Central memory CD8-positive, alpha-beta T cell (primary cell): Measurements from ENCODE around the gene NRF1.
"Not testable (repeated sequence)": the region's sequence is repeated elsewhere in the genome, so short reads cannot be mapped to it uniquely, and the experiment has no call there.

Experiments used
- ATAC-seq: fragments of 150-1000 bp; cut with Tn5 transposase; replicated peaks from 2 replicates; pipeline ENCODE4 v1.10.0; 2022; ENCODE audit warnings: mild to moderate bottlenecking, moderate FRiP score, moderate number of reproducible peaks; ENCODE audit not compliant: poor library complexity, severe bottlenecking; ENCODE audit errors: extremely low read depth
- DNase-seq, 2 donors: peaks; one replicate each; pipeline ENCODE4 v3.0.0; 2021; ENCODE audit warnings: low spot score in 2 of 2
- H3K27ac Mint-ChIP-seq: one replicate; pipeline ENCODE4 v1.8.0; 2022; ENCODE audit warnings: low read depth, mild to moderate bottlenecking, moderate library complexity, mixed read lengths
- H3K27me3 Mint-ChIP-seq: one replicate; pipeline ENCODE4 v1.8.0; 2022; ENCODE audit warnings: mixed read lengths
- H3K36me3 Mint-ChIP-seq: one replicate; pipeline ENCODE4 v1.8.0; 2022; ENCODE audit warnings: mild to moderate bottlenecking, moderate library complexity, mixed read lengths; ENCODE audit not compliant: insufficient read depth
- H3K4me1 Mint-ChIP-seq: one replicate; pipeline ENCODE4 v1.8.0; 2022; ENCODE audit warnings: mixed read lengths
- H3K4me3 Mint-ChIP-seq: one replicate; pipeline ENCODE4 v1.8.0; 2022; ENCODE audit warnings: mild to moderate bottlenecking, moderate library complexity, mixed read lengths
- H3K9me3 Mint-ChIP-seq: one replicate; pipeline ENCODE4 v1.8.0; 2022; ENCODE audit warnings: mixed read lengths

Gene NRF1

DNA sequence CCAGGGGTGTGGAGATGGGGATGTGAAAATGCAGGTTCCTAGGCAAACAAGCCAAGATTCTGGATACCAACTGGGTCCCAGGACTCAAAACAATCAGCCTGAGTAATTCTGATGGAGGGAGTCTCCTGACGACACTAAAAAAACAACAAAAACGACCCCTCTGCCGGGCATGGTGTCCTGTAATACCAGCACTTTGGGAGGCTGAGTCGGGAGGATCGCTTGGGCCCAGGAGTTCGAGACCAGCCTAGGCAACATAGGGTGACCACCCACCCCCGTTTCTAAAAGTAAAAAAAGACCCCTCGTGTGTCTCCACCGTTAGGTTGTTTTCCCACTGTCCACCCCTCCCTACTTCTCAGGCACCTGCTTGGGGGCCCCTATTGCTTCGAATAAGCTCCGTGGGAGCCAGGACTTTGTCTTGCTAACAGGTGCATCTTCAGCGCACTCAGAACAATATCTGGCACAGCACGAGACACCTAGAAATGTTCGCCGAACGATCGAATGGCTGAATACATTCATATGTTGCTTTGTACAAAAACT lies 743 bp upstream of the NRF1 start:
- ATAC-seq (no peak), DNase-seq (no peak)
- Mint-ChIP-seq H3K27me3 (no peaks in the 10 kb centered on the region), H3K4me3 (peak overlapping the region; percentile 91), H3K36me3 (peaks cover 24% of the 10 kb centered on the region), H3K4me1 (peaks cover 59% of the 10 kb centered on the region), H3K27ac (peak overlapping the region; percentile 95), H3K9me3 (no peaks in the 10 kb centered on the region)

DNA sequence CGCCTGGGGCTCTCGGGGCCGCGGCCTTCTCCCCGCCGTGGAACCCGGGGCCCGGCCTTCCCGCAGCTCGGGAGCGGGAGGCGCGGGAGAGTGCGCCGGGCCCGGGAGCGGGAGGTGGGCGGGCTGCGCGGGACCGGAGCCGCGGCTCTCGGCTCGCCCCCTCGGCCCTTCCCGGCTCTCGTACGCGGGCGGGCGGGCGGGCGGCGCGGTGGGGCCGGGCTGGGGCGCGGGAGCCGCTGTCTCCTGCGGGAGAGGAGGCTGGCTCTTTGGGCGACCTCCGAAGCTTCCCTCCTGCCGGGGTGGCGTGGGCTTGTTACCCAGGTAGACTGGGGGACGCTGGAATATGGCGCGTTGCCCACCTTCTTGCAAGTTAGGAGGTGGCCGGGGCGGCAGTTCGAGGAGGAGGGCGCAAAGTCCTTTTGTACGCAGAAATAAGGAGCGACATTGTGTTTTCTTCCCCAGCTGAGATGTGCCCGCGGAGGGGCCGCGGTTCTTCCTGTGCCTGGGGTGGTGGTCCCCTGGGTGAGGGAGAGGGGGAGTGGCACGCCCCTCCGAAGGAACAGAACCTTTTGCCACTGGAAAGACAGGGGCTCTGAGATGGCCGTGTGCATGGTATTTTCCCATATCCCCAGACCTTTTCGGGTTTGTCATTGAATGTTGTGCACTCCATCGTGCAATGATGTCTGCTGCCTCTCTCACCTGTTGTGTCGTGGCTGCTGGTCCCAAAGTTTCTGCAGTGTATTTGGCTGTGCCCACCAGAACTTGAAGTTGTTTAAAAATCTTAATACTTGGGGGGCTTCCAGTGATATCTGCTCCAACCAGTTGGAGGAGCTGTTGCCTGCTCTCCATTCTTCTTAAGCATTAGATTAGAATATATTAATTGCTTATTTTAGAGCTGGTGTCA lies 844 bp downstream of the NRF1 start:
- Mint-ChIP-seq H3K9me3 (no peaks in the 10 kb centered on the region), H3K4me1 (peaks cover 59% of the 10 kb centered on the region), H3K27me3 (no peaks in the 10 kb centered on the region), H3K4me3 (peak overlapping the region; percentile 91), H3K27ac (peak overlapping the region; percentile 88), H3K36me3 (peaks cover 24% of the 10 kb centered on the region)
- ATAC-seq = peak; percentile 8
- DNase-seq = peak in 1 of 2 donors; percentile 14

DNA sequence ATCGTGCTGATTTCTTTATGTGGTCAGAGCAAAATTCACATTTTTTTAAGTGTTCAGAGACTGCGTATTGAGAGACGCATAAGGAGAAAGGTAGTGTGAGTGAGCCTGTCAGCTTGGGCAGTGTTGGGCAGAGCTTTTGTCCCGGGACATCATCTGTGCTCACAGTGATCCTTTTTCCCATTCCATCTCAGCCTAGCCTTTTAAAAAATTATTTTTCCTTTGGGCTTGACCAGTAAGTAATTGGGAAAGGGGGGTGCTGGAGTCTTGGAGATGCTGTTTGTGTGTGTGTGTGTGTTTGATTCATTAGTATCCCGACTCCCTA lies 1.5 kb downstream of the NRF1 start:
- DNase-seq (no peak), ATAC-seq (no peak)
- H3K27ac Mint-ChIP-seq = peak overlapping the region; percentile 88
- no peaks in the 10 kb centered on the region for H3K27me3 Mint-ChIP-seq
- H3K4me1 Mint-ChIP-seq = peaks cover 62% of the 10 kb centered on the region
- H3K4me3 Mint-ChIP-seq = peak overlapping the region; percentile 91
- peaks cover 21% of the 10 kb centered on the region for H3K36me3 Mint-ChIP-seq
- no peaks in the 10 kb centered on the region for H3K9me3 Mint-ChIP-seq

DNA sequence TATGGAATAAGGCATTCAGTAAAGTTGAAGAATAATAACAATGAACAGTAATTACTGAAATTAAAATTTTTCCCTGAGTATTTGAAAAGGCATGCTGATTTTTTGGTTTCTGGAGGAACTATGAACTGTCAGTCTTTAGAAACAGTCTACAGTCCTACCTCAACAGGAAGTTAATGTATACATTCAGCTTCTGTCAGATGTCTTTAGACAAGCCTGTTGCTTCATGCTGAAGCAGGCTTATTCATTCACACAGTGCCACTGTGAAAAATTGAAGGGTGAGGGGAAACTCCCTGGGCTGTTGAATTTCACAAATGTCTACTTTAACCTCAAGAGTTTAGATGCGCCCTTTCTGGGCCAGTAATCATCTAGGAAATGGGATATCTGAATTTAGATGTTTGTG lies 3.5 kb downstream of the NRF1 start:
- ATAC-seq (no peak), DNase-seq (no peak)
- Mint-ChIP-seq H3K9me3 (no peaks in the 10 kb centered on the region), H3K4me1 (peaks cover 70% of the 10 kb centered on the region), H3K36me3 (peaks cover 15% of the 10 kb centered on the region), H3K4me3 (no peak overlapping the region), H3K27me3 (no peaks in the 10 kb centered on the region), H3K27ac (no peak overlapping the region)

DNA sequence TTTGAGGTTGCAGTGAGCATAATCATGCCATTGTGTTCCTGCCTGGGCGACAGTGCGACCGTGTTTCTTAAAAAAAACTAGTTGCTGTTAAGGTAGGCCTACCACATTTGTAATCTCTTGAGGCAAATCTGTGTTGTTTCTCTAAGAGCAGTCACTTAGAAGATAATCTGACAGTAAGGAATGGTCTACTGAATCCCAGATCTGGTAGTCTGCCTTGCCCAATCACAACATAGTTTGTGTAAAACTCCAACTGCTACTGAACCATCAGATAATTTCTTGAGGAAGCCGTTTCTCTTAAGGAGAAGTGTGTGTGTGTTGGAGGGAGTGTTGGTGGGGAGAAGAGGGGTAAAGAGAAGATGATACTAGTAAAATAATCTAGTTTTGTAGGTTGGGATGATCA lies 5.0 kb downstream of the NRF1 start:
- Mint-ChIP-seq H3K4me1 (peaks cover 64% of the 10 kb centered on the region), H3K9me3 (no peaks in the 10 kb centered on the region), H3K27me3 (no peaks in the 10 kb centered on the region), H3K4me3 (peak overlapping the region; percentile 31), H3K36me3 (peaks cover 13% of the 10 kb centered on the region), H3K27ac (no peak overlapping the region)
- ATAC-seq (no peak), DNase-seq (no peak)

DNA sequence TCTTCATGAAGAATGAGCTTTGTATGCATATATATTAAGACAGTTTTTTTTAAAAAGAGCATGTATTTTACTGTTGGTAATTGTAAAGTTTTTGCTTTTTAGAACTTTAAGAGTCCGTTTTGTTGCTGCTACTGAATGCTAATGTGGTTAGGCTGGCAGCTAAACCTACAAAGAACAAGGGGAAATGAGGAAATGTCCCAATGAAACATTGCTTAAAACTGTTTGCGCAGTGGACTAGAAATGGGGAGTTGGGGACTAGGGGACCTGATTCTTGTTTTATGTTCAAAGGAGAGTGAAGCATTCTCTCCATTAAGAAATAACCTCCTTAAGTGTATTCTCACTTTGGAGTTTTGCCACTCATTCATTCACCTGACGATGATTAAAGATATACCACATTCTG lies 5.7 kb downstream of the NRF1 start:
- Mint-ChIP-seq H3K27me3 (no peaks in the 10 kb centered on the region), H3K27ac (peak overlapping the region; percentile 14), H3K36me3 (peaks cover 12% of the 10 kb centered on the region), H3K9me3 (no peaks in the 10 kb centered on the region), H3K4me1 (peaks cover 64% of the 10 kb centered on the region), H3K4me3 (no peak overlapping the region)
- no peak for ATAC-seq
- no peak for DNase-seq

DNA sequence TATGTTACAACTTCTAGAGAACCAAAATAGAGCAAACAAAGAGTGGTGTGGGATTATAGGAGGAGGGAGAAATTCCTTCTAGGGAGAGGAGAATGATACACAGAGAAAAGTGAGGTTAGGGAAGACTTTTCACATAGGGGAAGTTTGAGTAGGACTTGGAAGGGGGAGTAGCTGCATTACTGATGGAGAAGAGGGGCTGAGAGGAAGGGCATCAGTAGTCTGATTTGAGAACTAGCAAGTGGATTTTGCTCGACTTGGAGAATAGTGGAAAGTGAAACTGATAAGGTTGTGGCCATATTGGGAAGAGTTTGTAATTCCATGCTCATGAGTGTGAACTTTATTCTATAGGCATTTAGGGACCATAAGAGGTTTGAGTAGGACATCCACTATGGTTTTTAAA lies 6.1 kb downstream of the NRF1 start:
- H3K27me3 Mint-ChIP-seq = no peaks in the 10 kb centered on the region
- H3K36me3 Mint-ChIP-seq = peaks cover 7% of the 10 kb centered on the region
- peaks cover 60% of the 10 kb centered on the region for H3K4me1 Mint-ChIP-seq
- H3K9me3 Mint-ChIP-seq = no peaks in the 10 kb centered on the region
- ATAC-seq (no peak), DNase-seq (no peak)
- H3K27ac Mint-ChIP-seq = peak overlapping the region; percentile 14
- peak overlapping the region; percentile 2 for H3K4me3 Mint-ChIP-seq

DNA sequence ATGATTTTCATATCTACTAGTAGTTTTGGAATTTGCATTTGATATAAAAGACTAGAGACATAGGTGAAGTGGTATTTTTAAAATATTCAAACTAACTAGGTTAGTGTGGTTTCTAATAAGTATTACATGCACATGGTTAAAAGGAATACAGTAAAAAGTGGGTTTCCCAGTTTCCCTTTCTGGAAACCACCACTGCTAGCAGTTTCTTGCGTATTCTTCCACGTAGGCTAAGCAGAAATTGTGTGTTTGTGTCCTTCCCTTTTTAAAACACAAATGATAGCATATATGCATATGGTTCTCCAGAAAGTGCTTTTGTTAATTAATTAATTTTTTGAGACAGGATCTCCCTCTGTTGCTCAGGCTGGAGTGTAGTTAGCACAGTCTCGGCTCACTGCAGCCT lies 15.4 kb downstream of the NRF1 start:
- no peak overlapping the region for H3K27ac Mint-ChIP-seq
- H3K9me3 Mint-ChIP-seq = no peaks in the 10 kb centered on the region
- peaks cover 31% of the 10 kb centered on the region for H3K4me1 Mint-ChIP-seq
- DNase-seq (no peak), ATAC-seq (no peak)
- H3K27me3 Mint-ChIP-seq = no peaks in the 10 kb centered on the region
- H3K4me3 Mint-ChIP-seq = no peak overlapping the region
- peaks cover 5% of the 10 kb centered on the region for H3K36me3 Mint-ChIP-seq

DNA sequence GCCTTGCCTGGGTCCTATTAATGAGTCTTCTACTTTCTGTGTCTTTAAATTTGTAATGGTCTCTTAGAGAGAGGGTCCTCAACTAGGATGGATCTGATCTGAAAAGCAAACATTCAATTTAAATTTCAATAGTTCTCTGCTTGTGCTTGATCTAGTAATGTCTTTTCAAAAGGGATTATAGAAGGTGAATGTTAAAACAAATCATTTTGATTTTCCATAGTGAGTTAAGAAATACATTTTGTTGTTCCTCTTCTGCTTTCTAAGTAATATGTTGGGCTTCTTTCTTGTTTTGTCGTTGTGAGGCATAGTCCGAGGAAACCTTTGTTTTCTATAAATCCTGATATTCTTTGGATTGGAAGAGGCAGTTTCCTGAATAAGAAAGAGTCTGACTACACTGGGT lies 18.8 kb downstream of the NRF1 start:
- peaks cover 5% of the 10 kb centered on the region for H3K36me3 Mint-ChIP-seq
- peaks cover 35% of the 10 kb centered on the region for H3K4me1 Mint-ChIP-seq
- no peak overlapping the region for H3K4me3 Mint-ChIP-seq
- ATAC-seq = no peak
- H3K9me3 Mint-ChIP-seq = no peaks in the 10 kb centered on the region
- no peaks in the 10 kb centered on the region for H3K27me3 Mint-ChIP-seq
- no peak for DNase-seq
- H3K27ac Mint-ChIP-seq = no peak overlapping the region

DNA sequence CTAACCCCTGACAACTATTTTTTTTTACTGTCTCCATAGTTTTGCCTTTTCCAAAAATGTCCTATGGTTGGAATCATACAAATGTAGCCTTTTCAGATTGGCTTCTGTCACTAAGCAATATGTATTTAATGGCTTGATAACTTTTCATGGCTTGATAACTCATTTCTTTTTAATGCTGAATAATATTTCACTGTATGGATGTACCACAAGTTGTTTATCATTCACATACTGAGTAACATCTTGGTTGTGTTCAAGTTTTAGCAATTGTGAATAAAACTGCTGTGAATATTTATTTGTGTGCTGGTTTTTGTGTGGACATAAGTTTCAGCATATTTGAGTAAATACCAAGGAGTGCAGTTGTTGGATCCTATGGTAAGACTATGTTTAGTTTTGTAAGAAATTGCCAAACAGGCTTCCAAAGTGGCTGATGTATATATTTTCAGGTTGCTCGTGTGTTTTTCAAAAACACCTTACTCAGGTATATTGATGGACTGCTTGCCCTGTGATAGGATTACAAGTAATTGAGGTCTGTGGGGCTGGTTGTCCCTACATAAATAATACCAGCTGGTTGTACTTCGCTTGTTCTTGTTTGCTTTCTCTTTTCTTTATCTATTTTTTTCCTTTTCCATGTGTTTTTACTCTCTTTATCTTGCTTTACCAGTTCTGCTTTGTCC lies 23.0 kb downstream of the NRF1 start:
- Mint-ChIP-seq H3K9me3 (no peaks in the 10 kb centered on the region), H3K27ac (peak overlapping the region; percentile 44), H3K4me1 (peaks cover 31% of the 10 kb centered on the region), H3K36me3 (peaks cover 8% of the 10 kb centered on the region), H3K4me3 (no peak overlapping the region), H3K27me3 (no peaks in the 10 kb centered on the region)
- DNase-seq (no peak), ATAC-seq (no peak)

DNA sequence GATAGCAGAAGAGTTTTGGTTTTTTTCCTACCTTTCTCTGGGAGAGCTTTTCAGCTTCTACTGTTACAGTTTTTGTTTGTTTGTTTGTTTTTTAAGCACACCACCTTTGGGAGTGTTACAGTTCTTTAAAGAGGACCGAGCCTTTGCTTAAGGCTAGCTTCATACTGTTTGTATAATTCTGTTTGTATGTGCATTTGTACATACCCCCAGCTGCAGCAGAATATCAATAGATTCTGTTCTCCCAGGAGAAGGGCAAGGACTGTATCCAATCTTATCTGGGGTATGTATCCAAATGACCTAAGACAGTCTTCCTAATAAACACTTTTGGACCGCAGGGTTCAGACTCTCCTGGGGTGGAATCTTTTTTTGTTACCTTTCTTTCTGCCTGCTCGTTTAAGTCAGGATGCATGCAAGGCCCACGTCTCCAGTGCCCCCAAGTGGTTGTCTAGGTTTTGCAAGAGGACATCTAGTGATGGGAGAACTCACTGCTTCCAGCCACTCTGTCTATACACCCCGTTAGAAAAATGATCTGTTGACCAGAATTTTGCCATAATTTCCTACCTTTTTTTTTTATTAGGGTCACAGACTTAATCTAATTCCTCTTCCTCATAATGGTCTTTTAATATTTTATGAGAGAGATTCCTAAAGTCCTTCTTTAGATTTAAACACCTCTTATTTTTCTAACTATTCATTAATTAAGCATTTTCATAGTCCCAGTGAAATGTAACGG lies 23.9 kb downstream of the NRF1 start:
- Mint-ChIP-seq H3K27me3 (no peaks in the 10 kb centered on the region), H3K27ac (peak overlapping the region; percentile 44), H3K4me1 (peaks cover 24% of the 10 kb centered on the region), H3K9me3 (no peaks in the 10 kb centered on the region), H3K4me3 (no peak overlapping the region), H3K36me3 (peaks cover 8% of the 10 kb centered on the region)
- DNase-seq = peak; percentile 44 to 59
- peak; percentile 91 for ATAC-seq

DNA sequence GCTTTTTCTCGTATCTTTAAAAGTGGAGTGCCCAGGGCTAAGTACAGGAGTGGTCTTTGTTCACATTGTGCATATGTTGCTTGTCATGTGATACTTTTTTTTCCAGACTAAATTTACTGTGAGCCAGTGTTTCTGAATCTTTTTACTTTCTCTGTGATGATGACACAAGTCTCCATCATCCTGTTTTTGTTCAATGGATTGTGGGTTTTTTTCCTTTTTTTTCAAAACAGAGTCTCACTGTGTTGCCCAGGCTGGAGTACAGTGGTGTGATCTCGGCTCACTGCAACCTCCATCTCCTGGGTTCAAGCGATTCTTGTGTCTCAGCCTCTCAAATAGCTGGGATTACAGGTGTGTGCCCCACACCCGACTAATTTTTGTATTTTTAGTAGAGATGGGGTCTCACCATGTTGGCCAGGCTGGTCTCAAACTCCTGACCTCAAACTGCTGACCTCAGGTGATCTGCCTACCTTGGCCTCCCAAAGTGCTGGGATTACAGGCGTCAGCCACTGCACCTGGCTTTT lies 24.6 kb downstream of the NRF1 start:
- peaks cover 23% of the 10 kb centered on the region for H3K4me1 Mint-ChIP-seq
- H3K4me3 Mint-ChIP-seq, H3K36me3 Mint-ChIP-seq, H3K27me3 Mint-ChIP-seq, DNase-seq, ATAC-seq, H3K9me3 Mint-ChIP-seq, H3K27ac Mint-ChIP-seq: not testable (repeated sequence)
